GM19328 (cell line): ENCODE data around the gene MYRFL.
A peak's percentile ranks its signal among the peaks of the same experiment; 100 is the strongest.

Experiments
- ATAC-seq: cut with Tn5 transposase; IDR thresholded peaks from one replicate; pipeline ENCODE4 v1.9.1; 2021; ENCODE audit warnings: mild to moderate bottlenecking, moderate library complexity; ENCODE audit not compliant: unreplicated experiment

Gene MYRFL

DNA sequence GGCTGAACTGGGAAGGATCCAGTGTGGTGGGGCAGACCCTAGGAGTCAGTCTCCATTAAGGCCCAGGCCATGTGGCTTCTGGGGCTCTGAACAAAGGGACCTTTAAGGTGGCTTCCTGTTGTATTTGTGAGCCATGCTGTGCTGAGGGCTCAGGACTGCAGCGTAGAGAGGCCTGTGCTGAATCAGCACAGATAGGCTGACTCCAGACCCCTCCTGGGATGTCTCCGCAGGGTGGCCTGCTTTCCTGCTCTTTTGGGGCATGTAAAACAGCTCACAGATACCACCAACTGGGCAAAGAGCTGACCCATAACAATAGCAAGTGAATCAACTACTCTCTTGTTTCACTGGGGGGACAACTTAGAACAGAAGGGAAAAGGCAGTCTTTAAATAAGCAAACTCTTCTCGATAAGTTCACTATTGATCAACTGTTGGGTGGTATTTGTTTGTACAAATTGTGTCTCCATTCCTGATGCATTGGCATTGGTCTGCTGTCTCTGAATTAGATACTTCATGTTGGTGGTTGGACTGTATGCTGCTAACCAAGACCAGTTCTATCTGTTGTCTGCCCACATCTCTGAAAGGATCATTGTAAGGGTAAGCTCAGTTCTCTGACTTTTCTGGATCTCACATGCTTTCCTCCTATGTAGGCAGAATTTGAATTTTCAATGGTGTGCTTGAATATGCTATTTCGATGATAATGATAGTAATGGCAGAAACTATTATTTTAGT, 71.8 kb downstream of the MYRFL start:
- ATAC-seq: no peak

DNA sequence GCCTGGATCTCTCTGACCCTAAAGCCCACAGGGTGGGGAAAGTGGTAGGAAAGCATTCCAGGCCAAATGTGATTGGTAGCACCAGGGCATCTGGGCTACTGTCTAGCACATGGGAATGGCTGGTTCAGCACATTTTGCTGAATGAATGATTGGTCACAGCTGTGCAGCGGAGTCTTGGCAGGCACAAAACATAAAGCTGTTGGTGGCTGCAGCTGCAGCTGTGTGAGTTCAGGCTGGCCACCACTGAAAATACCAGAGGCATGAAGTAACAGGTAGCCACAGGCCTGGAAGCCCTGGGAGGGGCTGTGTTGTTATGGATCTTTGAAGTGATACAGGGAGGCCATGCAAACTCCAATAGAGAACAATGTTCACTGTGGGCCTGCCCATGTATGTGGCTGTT, 72.7 kb downstream of the MYRFL start:
- ATAC-seq: no peak

DNA sequence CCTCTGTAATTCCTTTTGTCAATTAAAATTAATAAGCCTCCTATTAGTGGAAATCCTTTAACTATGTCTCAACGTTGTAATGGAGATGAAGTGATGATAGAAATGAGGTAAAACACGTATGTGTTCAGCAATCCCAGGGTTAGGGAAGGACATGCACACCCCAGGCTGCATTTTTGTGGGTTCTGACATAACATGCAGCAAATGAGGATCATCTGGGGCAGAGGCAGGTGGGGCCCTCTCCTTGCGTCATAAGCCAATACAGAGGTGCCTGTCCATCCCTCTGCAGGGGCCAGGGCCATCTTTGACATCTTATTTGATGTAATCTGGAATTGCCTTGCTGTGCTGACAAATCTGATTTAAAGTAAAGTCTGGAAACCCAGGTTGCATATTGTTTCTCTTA, 73.2 kb downstream of the MYRFL start:
- no peak for ATAC-seq

DNA sequence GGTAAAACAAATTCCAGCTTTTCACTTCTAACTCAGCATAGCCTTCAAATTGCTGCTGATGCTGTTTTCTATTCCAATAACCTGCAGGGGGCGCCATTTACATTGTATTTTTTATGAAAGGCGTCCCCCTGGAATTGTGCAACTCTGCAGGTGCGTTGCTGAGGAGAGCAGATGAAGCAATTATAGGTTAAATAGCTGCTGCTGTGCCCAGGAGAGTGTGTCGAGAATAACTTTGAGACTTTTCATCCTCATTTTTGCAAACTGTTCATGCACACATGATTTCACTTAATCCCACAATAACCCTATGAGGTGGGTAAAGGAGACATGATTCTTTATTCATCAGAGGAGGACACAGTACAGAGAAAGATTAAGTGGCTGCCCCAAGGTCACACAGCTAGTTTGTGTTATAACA, 75.7 kb downstream of the MYRFL start:
- peak; percentile 74 for ATAC-seq

DNA sequence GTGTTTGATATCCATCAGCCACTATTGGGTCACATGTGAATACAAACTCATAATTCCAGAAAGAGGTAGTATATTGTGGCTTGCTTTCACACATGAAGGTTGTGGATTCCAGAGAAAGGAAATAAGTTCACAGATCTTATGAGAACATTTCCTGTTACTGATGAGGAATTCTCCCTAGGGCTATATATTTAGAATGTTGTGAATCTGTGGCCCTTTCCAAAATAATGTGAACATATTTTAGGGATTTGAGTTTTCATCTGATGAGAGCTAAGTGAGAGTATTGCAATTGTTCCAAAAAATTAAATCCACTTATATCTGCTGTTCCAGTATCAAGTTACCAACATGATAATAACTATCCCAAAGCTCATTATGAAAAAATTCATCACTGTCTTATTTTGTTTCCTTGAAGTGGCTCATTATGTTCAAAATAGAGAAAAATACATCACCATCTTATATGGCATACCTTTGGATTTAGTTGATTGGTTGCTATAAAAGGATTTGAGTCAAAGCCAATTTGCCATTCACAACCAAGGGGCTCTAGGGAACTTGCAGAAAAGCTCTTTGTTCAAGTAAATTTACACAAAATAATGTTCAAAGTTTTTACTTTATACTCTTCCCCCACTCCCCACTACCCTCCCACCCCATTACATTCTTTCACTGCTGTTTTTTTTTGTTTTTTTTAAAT, 76.3 kb downstream of the MYRFL start:
- no peak for ATAC-seq

DNA sequence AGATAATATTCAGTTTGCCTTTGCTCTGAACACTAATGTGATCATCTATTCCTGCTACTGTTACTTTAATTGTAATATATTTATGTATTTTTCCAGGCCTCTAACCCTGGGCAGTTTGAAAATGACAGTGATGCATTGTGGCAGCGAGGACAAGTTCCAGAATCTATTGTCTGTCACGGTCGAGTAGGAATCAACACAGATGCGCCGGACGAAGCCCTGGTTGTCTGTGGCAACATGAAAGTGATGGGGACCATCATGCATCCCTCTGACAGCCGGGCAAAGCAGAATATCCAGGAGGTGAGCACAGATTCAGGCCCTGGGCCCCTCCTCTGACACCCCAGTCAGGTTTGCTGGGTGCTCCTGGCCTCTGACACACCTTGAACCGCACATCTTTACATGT, 78.5 kb downstream of the MYRFL start:
- ATAC-seq: no peak

DNA sequence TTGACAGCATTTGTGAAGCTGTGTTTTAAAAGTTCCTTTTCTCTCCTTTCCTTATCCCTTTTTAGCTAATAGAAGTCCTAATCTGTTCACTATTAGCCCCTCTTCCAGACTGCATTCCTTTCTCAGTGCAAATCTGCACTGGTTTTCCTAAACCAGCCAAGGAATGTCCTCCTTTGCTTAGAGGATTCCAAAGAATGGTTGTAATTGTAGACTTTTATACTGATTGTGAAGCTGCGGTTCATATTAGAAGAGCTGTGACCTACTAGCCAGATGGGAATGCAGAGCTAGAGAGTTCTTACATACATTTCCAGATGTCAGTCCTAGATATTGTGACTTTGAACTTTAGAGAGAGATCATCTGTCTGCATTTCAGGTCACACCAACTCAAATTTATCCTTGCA, 79.8 kb downstream of the MYRFL start:
- no peak for ATAC-seq

DNA sequence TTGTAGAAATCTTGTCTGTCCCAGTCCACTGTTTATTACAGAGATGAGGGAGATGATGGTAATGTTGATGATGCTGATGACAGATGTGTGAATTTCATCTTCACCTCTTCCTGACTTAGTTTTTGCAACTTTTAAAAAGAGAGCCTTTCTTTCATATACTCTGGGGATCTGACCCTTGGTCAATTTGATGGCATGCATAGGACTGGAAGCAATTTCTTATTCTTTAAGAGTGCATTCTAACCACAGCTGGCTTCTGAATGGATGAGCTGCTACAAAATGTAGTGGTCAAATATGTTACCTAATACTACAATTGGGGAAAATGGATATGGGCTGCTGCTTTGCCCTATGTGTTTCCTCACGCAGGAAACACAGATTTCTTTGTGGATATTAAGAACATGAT, 80.8 kb downstream of the MYRFL start:
- no peak for ATAC-seq

DNA sequence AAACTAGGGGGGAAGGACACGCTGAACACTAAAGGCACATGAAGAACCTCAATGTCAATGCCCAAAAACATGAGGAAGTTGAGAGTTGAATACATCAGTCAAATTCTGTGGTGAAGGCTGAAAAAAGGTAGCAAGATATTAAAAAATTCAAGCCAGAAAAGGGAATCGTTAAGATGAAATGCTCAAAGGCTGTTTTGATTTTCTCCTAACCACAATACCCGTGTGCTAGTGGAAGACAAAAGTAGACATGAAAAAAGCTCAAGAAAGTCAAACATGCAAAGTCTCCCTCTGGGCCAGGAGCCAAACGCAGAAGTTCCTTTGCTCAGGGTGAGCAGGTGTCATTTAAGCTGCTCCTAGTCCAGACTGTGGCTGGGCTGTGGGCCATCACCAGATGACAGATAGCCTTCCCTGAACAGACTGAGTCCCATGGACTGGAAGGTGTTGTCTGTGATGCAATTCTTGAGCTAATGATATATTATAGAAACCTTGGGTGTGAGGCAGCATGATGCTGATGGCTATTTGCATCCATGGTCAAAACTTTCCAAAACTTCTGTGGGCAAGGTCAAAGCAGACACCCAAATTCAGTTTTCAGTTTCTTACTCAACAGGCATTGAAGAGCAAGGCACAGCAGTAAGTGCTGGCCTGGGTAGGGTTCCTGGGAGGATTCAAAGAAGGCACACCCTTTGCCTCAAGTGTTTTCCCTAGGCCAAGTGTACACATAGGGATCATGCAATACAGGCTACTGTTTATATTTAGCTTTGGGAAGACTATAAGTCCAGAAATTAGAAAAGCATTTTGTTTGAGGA, 81.6 kb downstream of the MYRFL start:
- peak; percentile 82 for ATAC-seq

DNA sequence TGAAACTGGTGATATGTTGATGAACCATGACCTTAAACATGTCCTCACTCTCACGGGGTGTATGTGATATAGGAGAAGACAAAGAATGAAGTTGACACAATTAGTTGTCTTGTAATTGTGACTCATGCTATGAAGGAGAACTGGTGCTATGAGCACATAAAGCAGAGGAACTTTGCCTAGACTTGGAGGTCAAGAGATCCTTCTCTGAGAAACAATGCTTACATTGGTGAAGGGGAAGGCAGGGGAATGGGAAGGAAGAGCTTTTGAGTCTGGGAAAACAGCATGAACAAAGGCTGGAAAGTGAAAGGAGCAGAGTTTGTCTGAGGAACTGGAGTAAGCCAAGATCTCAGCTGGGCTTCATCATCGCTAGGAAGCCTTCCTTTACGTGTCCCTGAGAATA, 83.2 kb downstream of the MYRFL start:
- ATAC-seq: no peak

DNA sequence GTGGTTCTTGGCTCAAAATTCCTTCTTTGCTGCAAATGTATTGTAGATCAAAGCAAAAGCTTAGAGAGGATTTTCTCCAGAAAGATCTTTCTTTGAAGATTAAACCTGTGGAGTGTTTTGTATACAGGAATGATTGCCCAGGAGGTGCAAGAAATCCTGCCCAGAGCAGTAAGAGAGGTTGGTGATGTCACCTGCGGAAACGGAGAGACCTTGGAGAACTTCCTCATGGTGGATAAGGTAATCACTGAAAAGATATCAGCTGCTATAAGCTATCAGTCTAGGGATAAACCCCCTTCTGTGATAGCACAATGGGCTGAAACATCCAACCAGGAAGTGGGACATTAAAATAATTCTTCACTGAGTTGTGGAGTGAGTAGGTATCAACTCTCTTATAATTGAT, 85.7 kb downstream of the MYRFL start:
- ATAC-seq: no peak

DNA sequence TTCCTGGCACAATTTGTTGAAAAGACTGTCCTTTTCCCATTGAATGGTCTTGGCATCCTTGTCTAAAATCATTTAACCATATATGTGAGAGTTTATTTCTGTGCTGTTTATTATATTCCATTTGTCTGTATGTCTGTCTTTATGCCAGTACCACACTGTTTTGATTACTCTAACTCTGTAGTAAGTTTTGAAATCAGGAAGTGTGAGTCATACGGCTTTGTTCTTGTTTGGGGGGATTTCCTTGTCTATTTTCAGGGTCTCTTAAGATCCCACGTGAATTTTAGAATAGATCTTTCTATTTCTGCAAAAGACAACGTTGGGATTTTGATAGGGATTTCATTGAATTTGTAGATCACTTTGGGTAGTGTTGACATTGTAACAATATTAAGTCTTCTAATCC, 88.5 kb downstream of the MYRFL start:
- ATAC-seq: no peak

DNA sequence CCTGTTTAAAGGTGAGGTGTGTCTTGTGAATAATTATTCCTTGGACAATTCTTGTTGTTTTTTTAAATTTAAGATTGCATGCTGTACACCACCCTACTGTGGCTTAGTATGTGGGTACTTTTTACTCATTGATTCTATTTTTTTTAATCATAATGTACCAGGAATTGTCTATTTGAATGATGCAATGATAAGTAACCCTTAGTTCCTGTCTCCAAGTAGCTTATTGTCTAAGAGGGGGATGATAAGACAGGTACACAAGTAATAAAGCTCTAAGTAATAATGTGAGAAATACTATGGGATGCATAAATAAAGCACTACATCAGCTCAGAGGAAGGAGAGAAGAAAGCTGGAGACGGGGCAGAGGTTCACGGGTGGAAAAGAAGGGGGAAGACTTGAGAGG, 90.9 kb downstream of the MYRFL start:
- no peak for ATAC-seq

DNA sequence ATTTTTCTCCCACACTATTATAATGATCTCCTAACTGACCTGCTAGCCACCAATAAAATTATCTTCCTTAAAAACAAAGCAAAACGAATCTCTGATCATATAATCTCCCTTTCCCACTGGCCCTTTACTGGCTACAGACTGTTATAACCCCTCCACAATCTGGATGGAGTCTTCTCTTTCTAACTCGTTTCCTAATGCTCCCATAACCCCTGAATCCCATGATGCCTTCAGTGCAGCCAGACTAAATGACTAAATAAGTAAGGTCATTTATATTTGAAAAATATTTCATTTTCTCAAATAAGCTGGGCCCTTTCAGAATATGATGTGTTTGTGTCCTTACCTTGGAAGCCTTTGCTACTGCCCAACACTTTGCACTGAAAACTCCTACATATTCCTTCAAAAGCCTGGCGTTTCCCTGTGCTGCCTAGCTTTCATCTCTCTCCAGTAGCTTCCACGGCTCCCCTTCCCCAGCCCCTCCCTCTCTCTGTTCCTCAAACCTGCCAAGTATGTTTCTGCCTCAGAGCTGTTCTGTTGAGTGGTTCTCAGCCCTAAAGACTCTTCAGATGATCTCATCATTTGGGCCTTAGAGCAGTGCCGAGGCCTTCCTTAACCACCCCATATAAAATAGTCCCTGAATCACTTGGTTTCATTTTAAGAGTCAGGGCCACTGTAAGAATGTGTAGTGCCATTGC, 91.7 kb downstream of the MYRFL start:
- ATAC-seq: no peak

DNA sequence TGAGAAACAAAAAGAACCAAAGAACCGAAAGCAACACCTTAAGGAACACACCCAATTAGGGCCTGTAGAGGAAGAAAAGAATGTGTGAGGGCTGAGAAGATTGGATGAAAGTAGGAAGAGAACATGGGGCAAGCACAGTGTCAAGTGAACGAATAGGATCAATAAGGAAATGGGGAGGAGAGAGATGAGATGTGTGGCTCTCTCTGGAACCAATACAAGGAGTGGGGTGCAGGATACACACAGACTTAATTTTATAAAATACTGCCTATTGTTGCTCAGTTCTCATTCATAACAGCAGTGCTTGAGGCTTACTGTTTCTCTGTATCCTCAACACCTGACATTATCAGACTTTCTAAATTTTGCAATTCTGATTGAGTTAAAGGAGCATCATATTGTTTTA, 93.3 kb downstream of the MYRFL start:
- ATAC-seq: no peak

DNA sequence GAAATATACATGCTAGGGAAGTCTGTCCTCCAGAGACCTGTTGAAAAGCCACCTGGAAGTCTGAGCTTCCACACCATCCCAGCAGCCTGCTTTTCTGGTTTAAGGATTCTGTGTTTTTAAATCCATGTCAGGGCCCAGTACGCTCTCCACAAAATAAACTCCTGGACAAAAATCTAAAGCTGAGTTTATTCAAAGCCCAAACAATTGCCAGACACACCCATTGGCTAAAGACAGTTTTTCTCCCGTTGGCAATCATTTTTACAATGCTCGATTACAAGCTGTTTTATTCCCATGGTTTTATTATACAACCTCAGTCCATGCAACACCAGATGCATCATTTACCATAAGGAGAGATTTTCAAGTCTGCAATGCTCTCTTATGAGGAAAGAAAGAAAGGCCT, 94.5 kb downstream of the MYRFL start:
- no peak for ATAC-seq

DNA sequence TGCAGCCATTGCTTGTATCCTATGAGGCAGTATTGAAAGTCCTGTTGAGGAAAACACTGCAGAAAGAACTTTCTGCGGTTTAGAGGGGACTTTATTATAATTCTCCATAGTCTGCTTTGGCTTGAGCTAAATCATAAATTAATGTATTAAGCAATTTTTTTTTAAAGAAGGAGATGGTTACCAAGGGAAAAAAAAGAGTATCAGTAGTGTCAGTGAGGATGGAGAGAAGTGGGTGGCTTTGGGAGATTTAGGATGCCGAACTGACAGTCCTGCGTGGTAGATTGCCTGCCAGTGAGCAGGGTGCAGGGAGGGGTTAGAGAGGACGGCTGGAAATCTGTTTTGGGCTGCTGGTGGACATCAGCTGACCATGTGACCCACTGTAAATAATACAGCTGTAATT, 96.8 kb downstream of the MYRFL start:
- ATAC-seq: no peak

DNA sequence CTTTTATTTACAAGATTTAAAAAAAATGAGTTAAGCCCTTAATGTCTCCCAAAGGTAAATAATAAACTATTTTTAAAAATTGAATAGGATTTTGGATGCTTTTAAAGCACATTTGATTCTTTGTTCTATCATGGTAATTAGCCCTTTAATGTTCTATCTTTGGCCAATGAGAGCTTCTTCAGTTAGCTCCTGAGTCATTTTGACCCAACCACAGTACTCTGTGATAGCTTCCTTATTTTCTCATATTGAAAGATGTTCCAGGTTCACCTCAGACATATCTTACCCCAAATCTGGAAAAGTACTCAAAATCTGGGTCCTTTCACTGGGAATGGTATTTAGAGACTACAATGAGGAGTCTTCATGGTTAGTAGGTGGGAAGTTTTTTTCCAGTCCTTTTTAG, 98.0 kb downstream of the MYRFL start:
- peak; percentile 65 for ATAC-seq

DNA sequence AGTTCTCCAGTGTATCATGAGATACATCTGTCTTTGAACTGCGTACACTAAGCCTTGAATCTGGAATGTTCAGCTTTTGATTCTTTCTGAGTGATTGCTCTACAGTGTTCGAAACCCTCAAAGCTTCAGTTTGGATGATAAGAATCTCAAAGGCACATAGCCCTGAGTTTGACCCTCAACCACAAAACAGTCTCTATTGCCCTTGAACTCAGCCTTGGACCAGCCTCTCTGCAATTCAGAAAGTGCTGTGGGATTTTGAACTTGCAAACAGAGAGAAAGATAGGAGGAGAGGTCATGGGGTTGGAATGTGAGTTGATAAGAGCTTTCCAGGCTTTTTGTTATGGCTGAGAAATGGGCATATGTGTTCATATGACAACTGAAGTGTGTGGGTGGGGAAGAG, 100.3 kb downstream of the MYRFL start:
- ATAC-seq: no peak

DNA sequence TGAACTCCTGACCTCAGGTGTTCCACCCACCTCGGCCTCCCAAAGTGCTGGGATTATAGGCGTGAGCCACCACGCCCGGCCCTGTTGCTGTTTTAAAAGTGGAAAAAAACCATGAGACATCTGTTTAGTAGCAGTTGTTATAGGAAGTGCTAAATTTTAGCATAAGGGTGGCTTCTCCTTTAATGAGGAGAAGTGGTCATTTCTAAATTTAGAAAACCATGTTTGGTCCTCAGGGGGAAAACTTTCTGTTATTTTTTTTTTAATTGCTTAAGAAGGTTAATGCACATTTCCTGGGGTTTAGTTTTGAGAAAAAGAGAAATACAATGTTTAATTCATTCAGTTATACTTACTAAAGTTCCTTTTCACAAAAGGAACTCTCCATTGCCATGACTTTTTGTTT, 102.1 kb downstream of the MYRFL start:
- no peak for ATAC-seq

DNA sequence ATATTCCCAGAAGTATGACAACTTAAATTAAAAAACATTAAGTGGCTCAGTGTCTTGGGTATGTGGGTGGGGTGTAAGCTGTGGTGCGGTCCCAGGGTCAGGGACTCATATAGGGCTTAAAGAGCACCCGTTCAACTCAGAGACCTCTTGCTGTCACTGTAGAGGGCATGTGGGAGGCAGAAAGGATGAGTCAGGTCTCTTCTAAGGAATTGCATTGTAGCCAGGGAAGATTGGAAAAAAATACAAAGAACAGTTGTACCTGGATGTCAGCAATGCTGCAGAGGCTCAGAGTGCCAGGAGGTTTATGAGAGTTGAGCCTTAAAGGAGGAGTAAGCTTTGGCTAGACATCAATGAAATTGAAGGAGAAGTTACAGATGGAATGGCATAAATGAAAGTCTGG, 104.1 kb downstream of the MYRFL start:
- no peak for ATAC-seq
